ENCODE data around the gene PPP6C. TPM values are rescaled to one million over a fixed set of nuclear protein-coding genes. Genes with fewer than 3 reads are reported as not detected.
A peak's percentile ranks its signal among the peaks of the same experiment; 100 is the strongest.

The PPP6C gene
- total RNA-seq, 1 donor = 28.5 TPM

- no peak for TF ChIP-seq CTCF (IDR thresholded peaks at IDR 0.05; ENCODE audit: insufficient read depth, low read length)
- H3K4me3 ChIP-seq (ENCODE audit: low read depth, low read length) = no peak overlapping the region
- DNase-seq (ENCODE audit: low read depth) = peak; percentile 71
These were observed 52.4 kb downstream of the PPP6C start for GRCh38 chr9:125137200-125137599.

- no peak for DNase-seq (ENCODE audit: low read depth)
- H3K4me3 ChIP-seq (ENCODE audit: low read depth, low read length) = no peak overlapping the region
- TF ChIP-seq CTCF (IDR thresholded peaks at IDR 0.05; ENCODE audit: insufficient read depth, low read length) = no peak
These were observed 54.6 kb downstream of the PPP6C start for GRCh38 chr9:125134976-125135375.

DNA sequence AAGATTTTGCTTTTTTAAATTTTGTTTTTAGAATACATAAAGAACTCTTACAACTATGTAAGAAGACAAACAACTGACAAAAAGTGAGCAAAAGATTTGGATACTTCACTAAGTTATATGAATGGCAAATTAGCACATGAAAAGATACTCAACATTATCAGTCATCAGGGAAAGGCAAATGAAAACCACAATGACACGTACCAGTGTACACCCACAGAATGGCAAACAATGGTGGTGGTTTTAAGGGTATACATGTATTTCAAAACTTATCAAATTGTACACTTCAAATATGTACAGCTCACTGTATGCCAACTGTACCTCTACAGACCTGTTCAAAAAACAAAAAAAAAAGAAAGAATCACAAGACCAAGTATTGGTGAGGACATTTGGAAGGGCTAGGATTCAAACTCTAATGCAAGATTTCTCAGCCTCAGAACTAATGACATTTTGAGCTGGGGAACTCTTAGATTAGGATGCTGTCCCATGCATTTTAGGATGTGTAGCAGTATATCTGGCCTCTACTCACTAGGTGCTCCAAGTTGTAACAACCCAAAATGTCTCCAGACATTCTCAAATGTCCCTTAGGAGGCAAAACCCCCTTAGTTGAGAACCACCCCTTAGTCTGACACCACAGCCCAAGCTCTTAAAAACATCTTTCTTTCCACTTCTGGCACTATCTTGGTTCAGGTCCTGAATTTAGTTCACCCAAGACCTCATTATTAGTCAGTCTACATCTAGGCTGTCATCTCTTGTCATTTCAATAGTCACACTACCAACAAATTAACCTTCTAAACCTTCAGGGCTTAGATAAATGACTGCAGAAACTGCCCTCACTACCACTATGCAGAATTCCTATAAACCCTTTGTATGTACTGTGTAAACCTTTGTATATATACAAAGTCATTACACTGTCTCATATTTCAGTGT is 55.9 kb downstream of the PPP6C start:
- DNase-seq (ENCODE audit: low read depth) = no peak
- H3K4me3 ChIP-seq (ENCODE audit: low read depth, low read length) = no peak overlapping the region
- TF ChIP-seq CTCF (IDR thresholded peaks at IDR 0.05; ENCODE audit: insufficient read depth, low read length) = no peak

DNA sequence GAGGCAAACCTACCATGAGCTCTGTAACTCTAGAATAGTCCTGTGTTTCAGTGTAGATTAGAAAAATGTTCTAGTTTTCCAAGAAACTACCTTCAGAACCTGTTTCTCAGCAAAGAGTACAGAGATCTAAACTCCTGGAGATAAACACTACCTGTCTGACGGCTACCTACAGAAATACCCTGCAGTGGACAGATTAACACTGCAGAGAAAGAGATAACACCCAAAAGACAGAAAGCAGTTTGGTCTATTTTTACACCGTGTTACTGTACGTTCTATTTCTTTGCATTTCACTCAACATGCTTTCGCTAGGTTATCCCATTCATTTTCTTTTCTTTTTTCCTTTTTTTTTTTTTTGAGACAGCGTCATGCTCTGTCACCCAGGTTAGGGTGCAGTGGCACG is 57.8 kb downstream of the PPP6C start:
- TF ChIP-seq CTCF (IDR thresholded peaks at IDR 0.05; ENCODE audit: insufficient read depth, low read length) = no peak
- no peak overlapping the region for H3K4me3 ChIP-seq (ENCODE audit: low read depth, low read length)
- DNase-seq (ENCODE audit: low read depth) = no peak

DNA sequence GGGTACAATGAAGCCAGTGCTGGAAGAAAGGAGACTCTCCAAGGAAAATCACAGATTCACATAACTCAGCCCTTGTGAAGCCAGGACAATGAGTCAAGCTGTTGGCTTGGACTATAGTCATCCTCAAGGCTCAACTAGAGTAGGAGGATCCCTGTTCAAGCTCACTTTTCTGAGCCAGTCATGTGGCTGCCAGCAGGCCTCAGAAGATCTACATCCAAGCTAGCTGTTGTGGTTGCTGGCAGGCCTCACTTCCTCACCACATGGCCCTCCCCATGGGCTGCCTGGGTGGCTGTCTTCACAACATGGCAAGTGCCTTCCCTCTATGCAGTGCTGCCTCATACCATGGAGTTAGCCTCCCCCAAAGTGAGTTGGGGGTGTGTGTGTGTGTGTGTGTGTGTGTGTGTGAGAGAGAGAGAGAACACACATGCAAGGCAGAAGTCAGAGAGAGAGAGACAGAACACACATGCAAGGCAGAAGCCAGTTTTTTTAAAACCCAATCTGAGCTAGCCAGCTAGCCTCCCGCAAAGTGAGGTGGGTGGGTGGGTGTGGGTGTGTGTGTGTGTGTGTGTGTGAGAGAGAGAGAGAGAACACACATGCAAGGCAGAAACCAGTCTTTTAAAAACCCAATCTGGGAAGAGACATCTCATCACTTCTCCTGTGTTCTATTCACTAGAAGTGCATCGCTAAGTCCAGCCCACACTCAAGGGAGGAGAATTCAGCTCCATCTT is 63.4 kb downstream of the PPP6C start:
- H3K4me3 ChIP-seq (ENCODE audit: low read depth, low read length) = no peak overlapping the region
- TF ChIP-seq CTCF (IDR thresholded peaks at IDR 0.05; ENCODE audit: insufficient read depth, low read length) = no peak
- peak; percentile 100 for DNase-seq (ENCODE audit: low read depth)

DNA sequence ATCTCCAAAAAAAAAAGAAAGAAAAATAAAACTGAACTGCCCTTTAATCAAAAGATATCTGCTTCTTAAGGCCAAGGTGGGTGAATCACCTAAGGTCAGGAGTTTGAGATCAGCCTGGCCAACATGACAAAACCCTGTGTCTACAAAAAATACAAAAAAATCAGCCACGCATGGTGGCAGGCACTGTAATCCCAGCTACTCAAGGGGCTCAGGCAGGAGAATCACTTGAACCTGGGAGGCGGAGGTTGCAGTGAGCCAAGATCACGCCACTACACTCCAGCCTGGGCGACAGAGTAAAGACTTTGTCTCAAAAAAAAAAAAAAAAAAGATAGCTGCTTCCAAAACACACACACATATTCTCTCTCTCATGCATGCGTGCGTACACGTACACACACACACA is 64.1 kb downstream of the PPP6C start:
- TF ChIP-seq CTCF (IDR thresholded peaks at IDR 0.05; ENCODE audit: insufficient read depth, low read length) = no peak
- peak overlapping the region; percentile 25 for H3K4me3 ChIP-seq (ENCODE audit: low read depth, low read length)
- DNase-seq (ENCODE audit: low read depth) = no peak
